GM19395 (cell line): ENCODE data around the gene STN1.

Source experiments
- ATAC-seq: cut with Tn5 transposase; IDR thresholded peaks from one replicate; pipeline ENCODE4 v1.9.1; 2021; ENCODE audit warnings: mild to moderate bottlenecking, moderate library complexity; ENCODE audit not compliant: unreplicated experiment

The STN1 gene

GRCh38 chr10:103895411-103896186 lies 22.4 kb downstream of the STN1 start:
- ATAC-seq: no peak

GRCh38 chr10:103894441-103894864 lies 23.5 kb downstream of the STN1 start:
- ATAC-seq: no peak

DNA sequence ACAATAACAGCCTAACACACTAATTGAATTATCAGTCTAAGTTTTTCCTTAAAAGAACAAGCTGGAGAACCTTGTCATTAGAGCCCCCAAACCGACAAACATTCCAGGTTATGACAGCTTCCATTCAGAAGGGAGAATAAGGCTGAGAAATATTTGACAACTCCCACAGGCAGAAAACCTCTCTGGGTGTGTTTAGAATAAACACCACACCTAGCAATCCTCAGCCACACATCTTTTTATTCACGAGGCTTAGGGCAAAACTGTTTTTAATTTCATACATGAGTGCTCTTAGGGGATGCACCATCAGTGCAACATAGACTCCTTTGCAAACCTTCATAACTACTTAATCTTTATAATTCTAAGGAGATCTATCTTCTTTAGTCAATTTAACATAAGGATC lies 24.2 kb downstream of the STN1 start:
- ATAC-seq: no peak

DNA sequence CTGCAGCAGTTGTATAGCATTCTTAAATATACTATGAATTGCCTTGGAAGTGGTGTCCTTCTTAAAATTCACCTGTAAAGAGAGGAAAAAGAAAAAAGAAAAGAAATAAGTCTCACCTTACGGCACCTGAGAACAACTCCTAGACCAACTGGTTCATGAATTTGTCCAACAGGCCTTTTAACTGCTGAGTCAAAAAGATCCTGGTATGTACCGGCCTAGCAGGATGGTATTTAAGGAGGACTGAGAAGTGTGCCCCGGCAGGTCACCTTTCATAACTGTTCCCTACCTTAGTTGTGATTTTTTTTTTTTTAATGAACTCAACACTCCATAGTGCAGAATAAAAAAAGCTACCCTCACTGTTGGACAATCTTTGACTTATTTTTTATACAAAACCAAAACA lies 25.8 kb downstream of the STN1 start:
- ATAC-seq: no peak

DNA sequence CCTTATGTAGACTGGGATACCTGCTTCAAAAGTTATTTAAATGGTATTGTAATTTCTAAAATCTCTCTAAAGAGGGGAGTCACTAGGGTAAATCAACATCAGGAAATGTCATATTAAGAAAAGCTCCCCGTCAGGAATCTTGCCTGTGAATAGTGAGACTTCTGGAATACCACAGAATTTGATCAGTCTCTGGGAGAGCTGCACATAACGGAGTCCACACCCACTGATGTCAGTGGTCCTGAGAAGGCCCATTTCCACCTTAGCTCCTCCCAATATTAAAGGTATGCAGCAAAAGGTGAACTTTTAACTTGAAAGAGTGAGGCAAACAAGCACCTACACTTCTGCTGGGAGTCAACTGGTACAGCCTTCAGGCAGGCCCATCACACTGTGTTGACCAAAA lies 27.3 kb downstream of the STN1 start:
- no peak for ATAC-seq

- no peak for ATAC-seq
Measured at GRCh38 chr10:103890194-103890658, 27.8 kb downstream of the STN1 start.

DNA sequence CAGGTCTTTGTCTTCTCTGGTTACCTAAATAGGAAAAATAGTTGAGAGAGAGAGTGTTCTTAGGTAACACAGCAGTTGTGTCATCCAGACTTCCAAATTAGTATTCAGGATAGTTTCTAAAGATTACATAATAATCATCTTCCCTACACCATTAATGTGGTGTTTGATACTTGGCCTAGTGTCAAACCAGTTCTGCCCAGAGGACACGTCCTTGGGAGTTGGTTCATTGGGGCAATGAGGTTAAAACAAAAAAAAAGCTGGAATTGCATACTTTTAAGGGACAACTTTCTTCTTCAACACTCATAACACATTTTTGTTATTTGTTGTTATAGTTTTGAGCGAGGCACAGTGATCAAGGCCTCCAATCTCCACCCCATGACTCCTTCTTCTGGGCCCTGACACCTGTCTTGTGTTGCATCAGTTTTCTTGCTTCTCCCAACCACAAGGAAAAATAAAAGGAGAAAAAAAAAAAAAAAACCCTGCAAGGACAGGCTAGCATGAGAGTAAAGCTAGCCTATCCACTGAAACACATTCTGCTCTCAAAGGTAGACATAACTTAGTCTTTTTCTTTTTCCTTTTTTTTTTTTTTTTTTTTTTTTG lies 28.8 kb downstream of the STN1 start:
- no peak for ATAC-seq

DNA sequence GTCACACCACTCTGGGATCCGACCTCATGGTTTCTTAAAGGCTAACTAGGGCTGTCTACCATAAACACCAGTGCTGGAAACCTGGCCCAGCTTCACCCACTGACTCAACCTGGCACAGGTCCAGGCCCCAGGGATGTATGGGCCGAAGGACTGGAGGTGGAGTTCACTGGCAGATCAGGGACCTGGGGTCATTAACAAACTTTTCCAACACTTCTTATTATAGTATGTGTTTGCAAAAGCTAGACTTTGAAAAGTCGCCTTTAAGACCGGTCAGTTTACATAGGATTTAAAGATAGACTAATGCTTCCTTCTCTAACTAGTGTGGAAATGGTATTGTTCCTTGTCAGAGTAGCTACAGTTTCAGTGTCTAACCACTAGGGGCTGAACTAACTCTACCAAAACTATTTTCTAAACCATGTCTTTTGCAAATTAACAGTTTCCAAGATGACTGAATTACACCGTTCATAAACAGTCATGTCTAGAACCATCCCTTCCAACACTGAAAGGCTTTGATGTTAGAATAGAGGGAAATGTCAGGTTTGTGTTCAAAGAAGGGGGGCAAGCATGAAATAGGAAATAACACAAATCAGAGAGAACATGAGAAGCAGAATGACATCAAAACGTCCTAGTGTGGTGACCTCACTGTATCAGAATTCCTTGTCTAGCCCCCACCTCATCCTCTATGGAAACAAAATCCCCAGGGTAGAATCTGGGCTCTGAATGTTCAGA lies 29.7 kb downstream of the STN1 start:
- peak; percentile 75 for ATAC-seq

DNA sequence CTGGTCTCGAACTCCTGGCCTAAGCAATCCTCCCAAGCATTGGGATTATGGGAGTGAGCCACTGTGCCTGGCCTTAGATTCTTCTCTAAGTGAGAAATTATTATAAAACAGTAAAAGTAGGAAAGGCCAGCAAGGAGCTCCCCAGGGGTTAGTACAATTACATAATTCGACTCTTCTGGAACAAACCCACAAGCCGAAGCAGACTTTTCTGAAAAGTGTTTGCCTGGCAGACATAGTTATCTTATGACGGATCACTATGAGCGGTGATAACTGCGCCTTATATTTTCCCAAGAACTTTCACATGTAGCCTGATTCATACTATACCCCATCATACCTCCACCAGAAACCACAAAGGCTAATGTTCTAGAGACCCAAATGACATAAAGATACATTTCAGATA lies 32.4 kb downstream of the STN1 start:
- ATAC-seq: no peak

DNA sequence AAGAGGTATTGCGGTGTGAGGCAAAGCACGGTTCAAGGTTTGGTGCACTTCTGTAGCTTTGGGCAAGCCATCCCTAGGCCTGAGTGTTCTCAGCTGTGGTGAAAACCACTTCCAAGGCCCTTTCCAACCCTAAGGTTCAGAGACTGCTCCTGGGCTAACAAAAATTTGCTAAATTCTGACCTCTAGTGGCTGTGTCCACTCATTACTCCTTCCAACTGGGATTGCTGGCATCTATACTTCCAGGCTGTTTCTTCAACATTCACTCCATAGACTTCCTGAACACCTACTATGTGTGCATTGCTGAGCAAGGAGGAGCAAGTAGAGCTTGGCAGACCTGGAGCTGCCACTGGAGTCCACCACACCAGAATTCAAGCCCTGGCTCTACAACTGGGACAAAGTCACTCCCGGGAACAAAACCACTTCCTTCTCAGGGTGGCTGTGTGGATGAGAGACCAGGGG lies 33.3 kb downstream of the STN1 start:
- ATAC-seq: no peak

DNA sequence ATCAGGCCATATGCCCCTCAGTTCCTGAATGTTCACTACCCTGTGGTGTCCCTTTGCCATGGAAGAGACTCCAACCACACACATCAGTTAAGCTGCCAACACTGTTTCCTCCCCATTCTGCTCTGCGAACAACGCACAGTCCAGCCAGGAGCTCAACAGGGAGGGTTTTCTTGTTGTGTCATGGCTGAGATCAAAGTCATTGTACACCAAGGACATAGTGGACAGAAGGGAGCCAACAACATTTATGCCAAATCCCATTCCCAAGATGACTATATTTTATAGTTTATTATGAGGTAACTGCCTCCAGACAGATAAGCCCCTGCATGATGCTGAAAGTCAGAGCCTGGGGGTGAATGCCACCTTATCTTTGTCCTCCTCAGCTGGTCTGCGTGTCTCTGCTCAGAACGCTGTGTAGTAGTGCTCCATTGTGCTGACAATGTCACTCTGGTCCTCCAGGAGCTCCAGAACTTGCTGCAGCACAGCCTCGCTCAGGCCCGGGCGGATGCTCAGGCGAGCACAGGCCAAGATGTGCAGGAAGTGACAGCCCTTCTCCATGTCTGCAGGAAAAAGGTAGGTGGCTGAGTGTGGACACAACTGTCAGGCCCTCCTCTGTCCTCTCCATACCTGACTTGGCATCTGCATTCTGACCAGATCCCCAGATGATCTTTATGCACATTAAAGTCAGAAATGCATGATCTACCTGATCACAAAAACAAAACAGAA lies 35.5 kb downstream of the STN1 start:
- ATAC-seq: no peak

- ATAC-seq: no peak
Measured at GRCh38 chr10:103881416-103882284, 36.3 kb downstream of the STN1 start.

DNA sequence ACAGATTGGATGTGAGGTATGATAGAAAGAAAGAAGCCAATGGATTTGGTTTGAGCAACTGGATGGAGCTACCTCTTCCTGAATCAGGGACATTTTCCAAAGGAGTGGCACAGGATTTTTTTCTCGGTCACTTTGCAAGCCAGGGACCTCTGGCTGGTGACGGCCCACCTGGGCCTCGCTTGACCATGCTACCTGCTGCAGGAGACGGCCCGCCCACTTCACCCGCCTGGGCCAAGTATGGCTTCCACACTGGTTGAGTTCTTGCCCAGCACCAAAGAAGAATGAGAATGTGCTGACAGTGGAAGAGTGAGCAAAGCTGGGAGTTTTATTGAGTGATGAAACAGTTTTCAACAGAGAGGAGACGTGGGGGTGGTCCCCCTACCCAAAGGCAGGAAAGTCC lies 38.2 kb downstream of the STN1 start:
- no peak for ATAC-seq

DNA sequence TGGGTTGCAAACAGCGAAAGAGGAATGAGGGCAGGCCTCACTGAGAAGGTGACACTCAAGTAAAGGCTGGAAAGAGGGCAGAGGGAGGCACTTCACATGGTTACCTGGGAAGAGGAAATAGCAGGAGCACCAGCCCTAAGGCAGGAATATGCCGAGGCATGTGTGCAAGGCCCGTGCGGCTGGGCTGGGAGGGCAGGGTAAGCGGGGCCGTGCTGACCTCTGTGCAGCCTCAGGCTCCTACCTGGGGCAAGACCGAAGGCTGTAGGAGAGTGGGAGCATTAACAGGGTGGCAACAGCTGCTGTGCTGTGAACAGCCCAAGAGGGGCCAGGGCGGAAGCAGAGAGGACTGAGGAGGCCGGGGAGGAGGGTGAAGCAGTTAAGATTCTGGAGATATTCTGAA lies 38.6 kb downstream of the STN1 start:
- ATAC-seq: no peak

DNA sequence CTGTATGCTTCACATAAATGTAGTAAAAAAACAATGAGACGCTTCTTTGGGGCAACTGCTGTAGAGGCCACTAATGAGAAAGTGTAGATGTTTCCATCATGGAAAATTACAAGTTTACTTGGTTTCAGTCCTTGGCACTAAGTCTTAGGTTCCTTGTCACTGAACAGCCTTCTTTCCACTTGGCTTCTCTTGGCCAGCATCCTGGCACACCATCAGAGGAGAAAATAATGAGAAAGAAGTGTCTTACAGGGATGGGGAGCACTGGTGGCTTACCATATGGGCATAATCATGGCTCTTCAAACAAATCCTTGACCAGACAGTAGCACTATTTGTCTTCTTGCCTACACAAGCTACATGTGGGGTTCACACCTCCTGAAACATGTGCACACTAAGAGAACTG lies 40.1 kb downstream of the STN1 start:
- no peak for ATAC-seq

DNA sequence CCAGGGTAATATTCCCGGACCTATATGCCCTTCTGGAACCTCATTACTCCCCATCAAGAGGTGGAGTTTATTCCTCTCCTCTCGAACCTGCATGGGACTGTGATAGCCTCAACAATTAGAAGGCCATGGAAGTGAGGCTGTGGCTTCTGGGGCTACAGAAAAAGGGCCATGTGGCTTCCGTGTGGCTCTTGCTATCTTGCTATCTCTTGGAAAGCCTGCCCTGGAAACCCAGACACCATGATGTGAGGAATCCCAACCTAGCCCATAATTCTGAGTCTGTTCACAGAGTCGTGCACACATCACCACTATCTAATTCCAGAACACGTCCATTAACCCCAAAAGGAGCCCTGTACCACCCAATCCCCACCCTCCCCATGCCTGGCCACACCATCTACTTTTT lies 41.8 kb downstream of the STN1 start:
- ATAC-seq: no peak

- ATAC-seq: no peak
Measured at GRCh38 chr10:103874730-103875129, 43.3 kb downstream of the STN1 start.

DNA sequence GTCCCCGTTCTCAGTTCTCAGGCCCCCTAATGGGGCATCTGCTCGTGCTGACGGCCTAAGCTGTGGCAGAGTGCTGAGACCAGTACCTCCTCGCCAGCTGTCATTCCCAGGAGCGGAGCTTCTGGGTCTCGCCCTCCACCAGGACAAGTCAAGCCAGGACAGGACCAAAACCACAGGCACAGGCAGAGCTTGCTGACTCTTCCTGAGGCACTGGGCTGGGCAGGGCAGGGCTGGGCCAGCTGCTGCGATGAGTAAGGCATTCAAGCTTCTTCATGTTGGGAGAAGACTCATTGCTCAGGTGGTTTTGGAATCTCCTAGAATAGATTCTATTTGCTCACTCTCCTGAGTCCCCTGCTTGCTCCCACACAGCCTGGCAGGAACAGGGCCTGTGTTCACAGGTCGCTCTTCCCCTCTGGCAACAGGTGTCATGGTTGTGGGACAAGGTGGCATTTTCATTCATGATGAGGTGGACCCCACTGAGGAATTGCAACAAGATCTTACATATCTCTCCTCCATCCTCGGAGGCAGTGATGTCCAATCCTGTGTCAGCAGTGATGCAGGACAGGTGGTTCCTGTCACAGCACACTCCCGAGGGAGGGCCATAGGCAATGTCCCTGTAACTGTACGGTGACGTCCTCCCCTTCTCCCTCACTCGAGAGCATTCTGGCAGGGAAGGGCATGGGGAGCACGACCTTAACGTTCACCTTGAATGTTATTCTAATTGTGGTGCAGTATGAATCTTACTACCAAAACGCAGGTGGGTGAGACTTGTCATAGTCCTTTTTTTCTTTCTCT lies 45.6 kb downstream of the STN1 start:
- no peak for ATAC-seq

GRCh38 chr10:103871006-103871405 lies 47.0 kb downstream of the STN1 start:
- ATAC-seq: no peak
